Activated CD8-positive, alpha-beta memory T cell treated with anti-CD3 and anti-CD28 coated beads, Interleukin-2, amount 10 ng/mL, durations not matched to agents 7 days and 5 days (primary cell): ENCODE results near the gene DNAJC30. TPM values are rescaled to one million over a fixed set of nuclear protein-coding genes. Genes with fewer than 3 reads are reported as not detected.
A peak's percentile ranks its signal among the peaks of the same experiment; 100 is the strongest.
"Not testable (repeated sequence)": the region's sequence is repeated elsewhere in the genome, so short reads cannot be mapped to it uniquely, and the experiment has no call there.

Experiments used
- ATAC-seq: fragments of 150-1000 bp; cut with Tn5 transposase; one replicate; pipeline ENCODE4 v1.10.0; 2021; ENCODE audit warnings: moderate library complexity
- CTCF ChIA-PET: fragments of 350-600 bp; sonication (Branson Sonifier 250); formaldehyde crosslinking; loops from one replicate; lab custom pipeline; 2021; ENCODE audit warnings: antibody characterized with exemption; lab: Charles Lee
- DNase-seq: peaks from one replicate; pipeline ENCODE4 v3.0.0-alpha.2; 2020
- H3K27ac Mint-ChIP-seq: one replicate; pipeline ENCODE4 v1.8.0; 2021; ENCODE audit warnings: mild to moderate bottlenecking, mixed read lengths
- H3K27me3 Mint-ChIP-seq: one replicate; pipeline ENCODE4 v1.8.0; 2021; ENCODE audit warnings: mixed read lengths
- H3K36me3 Mint-ChIP-seq: one replicate; pipeline ENCODE4 v1.8.0; 2021; ENCODE audit warnings: mild to moderate bottlenecking, mixed read lengths
- H3K4me1 Mint-ChIP-seq: one replicate; pipeline ENCODE4 v1.8.0; 2021; ENCODE audit warnings: mixed read lengths
- H3K4me3 Mint-ChIP-seq: one replicate; pipeline ENCODE4 v1.8.0; 2021; ENCODE audit warnings: mild to moderate bottlenecking, moderate library complexity, mixed read lengths
- H3K9me3 Mint-ChIP-seq: one replicate; pipeline ENCODE4 v1.8.0; 2022; ENCODE audit warnings: low read depth, mixed read lengths
- total RNA-seq, 2 experiments: library from RNA; stranded (reverse); gene quantifications; one replicate each; pipeline ENCODE4 v1.2.3, GENCODE V29; 2021

DNAJC30 gene
- total RNA-seq, result 1 to 10 TPM; 7.0 to 9.0 TPM

DNA sequence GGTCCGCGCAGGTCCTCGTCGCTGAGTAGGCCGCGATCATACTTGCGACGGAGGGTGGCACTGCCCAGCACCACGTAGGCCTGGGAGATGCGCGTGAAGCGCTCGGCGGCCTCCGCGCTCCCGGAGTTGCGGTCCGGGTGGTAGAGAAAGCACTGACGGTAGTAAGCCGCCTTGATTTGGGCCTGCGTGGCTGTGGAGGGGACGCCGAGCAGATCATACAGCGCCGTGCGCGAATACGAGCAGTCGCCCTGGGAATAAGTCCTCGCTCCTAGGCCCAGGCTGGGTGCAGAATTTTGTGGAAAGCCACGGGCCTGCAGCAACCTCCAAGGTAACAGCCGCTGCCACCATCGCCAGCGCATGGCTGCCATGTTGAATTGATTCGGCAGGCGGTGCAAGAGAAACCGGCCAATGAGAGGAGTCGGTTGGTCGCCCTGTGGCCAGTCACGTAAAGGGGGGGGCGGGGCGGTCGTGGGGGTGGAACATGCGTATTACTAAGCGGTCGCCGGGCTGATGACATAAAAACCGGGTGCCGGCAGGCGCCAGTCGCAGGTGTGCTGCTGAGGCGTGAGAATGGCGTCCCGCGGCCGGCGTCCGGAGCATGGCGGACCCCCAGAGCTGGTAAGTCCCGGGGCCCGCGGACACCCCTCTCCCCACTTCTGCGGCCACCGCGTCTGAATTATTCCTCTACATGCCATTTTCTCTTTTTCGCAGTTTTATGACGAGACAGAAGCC, at the start of gene DNAJC30, which contains the start of gene BUD23:
Gene DNAJC30 (minus strand): TSS at position 398 of the 732 bp plus-strand sequence. CDS start 30 bp downstream, at position 368.
Gene BUD23 (plus strand): TSS at position 542 of the 732 bp plus-strand sequence. CDS start 29 bp downstream, at position 571.
- peak within 1 kb of the TSS; percentile 96 for H3K27ac Mint-ChIP-seq
- H3K36me3 Mint-ChIP-seq, result peaks cover 23% of the 10 kb centered on the region
- peak within 1 kb of the TSS; percentile 95 for H3K4me3 Mint-ChIP-seq
- ATAC-seq, result peak; percentile 97
- CTCF ChIA-PET, result no interaction called here
- H3K4me1 Mint-ChIP-seq, result peaks cover 39% of the 10 kb centered on the region
- no peaks in the 10 kb centered on the region for H3K27me3 Mint-ChIP-seq
- peak; percentile 98 for DNase-seq
- H3K9me3 Mint-ChIP-seq, result no peaks in the 10 kb centered on the region

DNA sequence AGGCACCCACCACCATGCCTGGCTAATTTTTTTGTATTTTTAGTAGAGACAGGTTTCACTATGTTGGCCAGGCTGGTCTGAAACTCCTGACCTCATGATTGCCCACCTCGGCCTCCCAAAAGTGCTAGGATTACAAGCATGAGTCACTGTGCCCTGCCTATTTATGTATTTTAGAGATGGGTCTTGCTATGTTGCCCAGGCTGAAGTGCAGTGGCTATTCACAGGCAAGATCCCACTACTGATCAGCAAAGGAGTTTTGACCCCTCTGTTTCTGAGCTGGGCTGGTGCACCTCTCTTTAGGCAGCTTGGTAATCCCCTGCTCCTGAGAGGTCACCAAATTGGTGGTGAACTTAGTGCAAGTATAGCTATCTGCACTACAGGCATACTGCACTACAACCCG, 49.1 kb upstream of the DNAJC30 start:
- Mint-ChIP-seq H3K27me3 (peaks cover 12% of the 10 kb centered on the region), H3K27ac (no peak overlapping the region), H3K9me3 (no peaks in the 10 kb centered on the region), H3K4me1 (peaks cover 15% of the 10 kb centered on the region), H3K4me3 (no peak overlapping the region), H3K36me3 (peaks cover 2% of the 10 kb centered on the region)
- ATAC-seq (no peak), DNase-seq (no peak)
- CTCF ChIA-PET, result interaction anchor here (0.9 to 8.9 kb wide), 3 partner anchors 13 to 126 kb away, joined by 3 to 147 read pairs (median 3); partner anchors contain the start of gene STX1A

DNA sequence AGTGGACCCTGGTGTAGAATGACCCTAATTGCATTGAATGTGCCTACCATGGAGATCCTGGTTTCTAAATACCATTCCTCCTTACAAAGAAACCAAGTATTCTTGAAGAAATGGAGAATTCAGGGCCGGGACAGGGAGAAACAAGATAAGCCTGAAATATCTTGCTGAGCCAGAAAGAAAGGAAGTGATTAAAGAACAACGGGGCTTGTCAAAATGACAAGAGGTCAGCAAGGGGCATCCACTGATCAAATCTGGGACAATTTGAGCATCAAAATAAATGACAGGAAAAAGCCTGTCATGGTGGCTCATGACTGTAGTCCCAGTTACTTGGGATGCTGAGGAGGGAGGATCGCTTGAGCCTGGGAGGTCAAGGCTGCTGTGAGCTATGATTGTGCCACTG, 47.2 kb upstream of the DNAJC30 start:
- CTCF ChIA-PET, result interaction anchor here (0.9 to 3.7 kb wide), 3 partner anchors 38 to 123 kb away, joined by 3 to 26 read pairs (median 3); no protein-coding TSS in a partner anchor

DNA sequence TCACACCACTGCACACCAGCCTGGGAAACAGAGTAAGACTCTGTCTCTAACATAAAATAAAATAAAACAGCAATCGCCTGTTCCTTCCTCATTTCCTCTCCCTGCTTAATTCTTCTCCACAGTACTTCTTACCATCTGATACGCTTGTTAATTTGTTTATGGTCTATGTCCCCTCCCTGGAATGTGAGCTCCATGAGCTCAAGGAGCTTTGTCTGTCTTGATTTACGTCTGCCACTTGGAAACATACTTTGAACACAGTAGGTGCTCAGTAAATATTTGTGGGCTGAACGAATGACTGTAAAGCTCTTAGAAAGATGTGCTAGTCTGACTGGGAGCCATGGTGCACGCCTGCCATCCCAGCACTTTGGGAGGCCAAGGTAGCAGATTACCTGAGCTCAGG, 45.3 kb upstream of the DNAJC30 start:
- H3K4me3 Mint-ChIP-seq, result no peak overlapping the region
- CTCF ChIA-PET, result interaction anchor here (1.9 to 3.7 kb wide), 2 partner anchors 10 to 121 kb away, joined by 5 to 26 read pairs; partner anchors contain the start of gene ABHD11
- no peak for ATAC-seq
- DNase-seq, result no peak
- no peak overlapping the region for H3K27ac Mint-ChIP-seq
- peaks cover 2% of the 10 kb centered on the region for H3K4me1 Mint-ChIP-seq
- H3K9me3 Mint-ChIP-seq, result no peaks in the 10 kb centered on the region
- H3K27me3 Mint-ChIP-seq, result peaks cover 16% of the 10 kb centered on the region
- no peaks in the 10 kb centered on the region for H3K36me3 Mint-ChIP-seq

More for the DNA sequence above, 47.2 kb upstream of the DNAJC30 start:
- Mint-ChIP-seq H3K27me3 (peaks cover 12% of the 10 kb centered on the region), H3K36me3 (no peaks in the 10 kb centered on the region), H3K9me3 (no peaks in the 10 kb centered on the region), H3K27ac (no peak overlapping the region), H3K4me1 (peaks cover 11% of the 10 kb centered on the region), H3K4me3 (no peak overlapping the region)
- no peak for ATAC-seq
- DNase-seq, result no peak

DNA sequence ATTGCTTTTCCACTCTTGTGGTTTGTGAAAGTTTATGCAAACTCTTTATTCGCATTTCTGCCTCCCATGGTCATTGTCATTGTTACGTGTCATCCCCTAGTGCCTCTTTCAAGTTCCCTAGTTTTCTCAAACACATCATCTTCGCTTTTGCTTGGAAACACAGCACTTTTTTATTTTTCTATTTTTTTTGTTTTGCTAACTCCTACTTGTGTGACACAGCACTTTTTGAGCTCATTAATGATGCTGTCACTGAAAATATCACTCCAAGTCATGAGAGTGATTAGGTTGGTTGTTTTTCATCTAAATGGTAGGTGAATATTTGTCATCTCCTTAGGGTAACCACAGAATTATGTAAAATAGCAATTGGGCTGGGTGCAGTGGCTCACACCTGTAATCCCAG, 44.7 kb upstream of the DNAJC30 start:
- CTCF ChIA-PET, result interaction anchor here (1.9 to 3.7 kb wide), 2 partner anchors 11 to 121 kb away, joined by 5 to 26 read pairs; partner anchors contain the start of gene ABHD11
- Mint-ChIP-seq H3K9me3 (no peaks in the 10 kb centered on the region), H3K4me1 (peaks cover 2% of the 10 kb centered on the region), H3K27me3 (peaks cover 16% of the 10 kb centered on the region), H3K36me3 (no peaks in the 10 kb centered on the region), H3K4me3 (no peak overlapping the region), H3K27ac (no peak overlapping the region)
- no peak for ATAC-seq
- DNase-seq, result no peak

DNA sequence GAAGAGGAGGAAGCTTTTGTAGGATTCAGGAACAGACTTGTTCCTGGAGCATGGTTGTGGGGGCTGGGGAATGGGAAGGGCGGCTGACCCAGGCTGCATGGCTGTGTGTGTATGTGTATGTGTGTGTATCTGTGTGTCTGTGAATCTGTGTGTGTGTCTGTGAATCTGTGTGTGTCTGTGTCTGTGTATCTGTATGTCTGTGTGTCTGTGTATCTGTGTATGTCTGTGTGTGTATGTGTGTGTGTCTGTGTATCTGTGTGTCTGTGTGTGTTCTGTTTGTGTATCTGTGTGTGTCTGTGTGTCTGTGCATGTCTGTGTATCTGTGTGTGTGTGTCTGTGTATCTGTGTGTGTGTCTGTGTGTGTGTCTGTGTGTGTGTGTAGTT, 42.8 kb upstream of the DNAJC30 start:
- no peak for DNase-seq
- peaks cover 2% of the 10 kb centered on the region for H3K4me1 Mint-ChIP-seq
- no peaks in the 10 kb centered on the region for H3K36me3 Mint-ChIP-seq
- no peaks in the 10 kb centered on the region for H3K9me3 Mint-ChIP-seq
- ATAC-seq, result peak; percentile 35
- H3K27me3 Mint-ChIP-seq, result peaks cover 24% of the 10 kb centered on the region
- CTCF ChIA-PET, result interaction anchor here (0.6 to 4.9 kb wide), 15 partner anchors 10 to 220 kb away, joined by 3 to 58 read pairs (median 5); partner anchors contain the start of gene ABHD11
- no peak overlapping the region for H3K4me3 Mint-ChIP-seq
- no peak overlapping the region for H3K27ac Mint-ChIP-seq

DNA sequence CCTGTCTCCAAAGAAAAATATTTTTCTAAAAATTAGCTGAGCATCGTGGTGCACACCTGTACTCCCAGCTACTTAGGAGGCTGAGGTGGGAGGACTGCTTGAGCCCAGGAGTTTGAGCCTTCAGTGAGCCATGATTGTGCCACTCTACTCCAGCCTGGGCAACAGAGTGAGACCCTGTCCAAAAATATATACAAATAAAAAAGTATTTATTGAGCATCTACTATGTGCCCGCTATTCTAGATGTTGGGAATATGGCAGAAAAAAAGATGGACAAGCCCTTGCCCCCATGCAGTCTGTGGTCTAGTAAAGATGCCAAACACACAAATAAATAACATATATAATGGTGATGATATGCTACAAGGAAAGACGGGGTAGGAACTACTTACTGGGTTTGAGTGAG, 40.6 kb upstream of the DNAJC30 start:
- Mint-ChIP-seq H3K4me3 (no peak overlapping the region), H3K9me3 (no peaks in the 10 kb centered on the region), H3K27me3 (peaks cover 29% of the 10 kb centered on the region), H3K4me1 (peaks cover 6% of the 10 kb centered on the region), H3K27ac (no peak overlapping the region), H3K36me3 (no peaks in the 10 kb centered on the region)
- DNase-seq (no peak), ATAC-seq (no peak)
- CTCF ChIA-PET, result interaction anchor here (0.7 to 4.9 kb wide), 4 partner anchors 12 to 117 kb away, joined by 3 to 58 read pairs (median 23); partner anchors contain the start of gene ABHD11

DNA sequence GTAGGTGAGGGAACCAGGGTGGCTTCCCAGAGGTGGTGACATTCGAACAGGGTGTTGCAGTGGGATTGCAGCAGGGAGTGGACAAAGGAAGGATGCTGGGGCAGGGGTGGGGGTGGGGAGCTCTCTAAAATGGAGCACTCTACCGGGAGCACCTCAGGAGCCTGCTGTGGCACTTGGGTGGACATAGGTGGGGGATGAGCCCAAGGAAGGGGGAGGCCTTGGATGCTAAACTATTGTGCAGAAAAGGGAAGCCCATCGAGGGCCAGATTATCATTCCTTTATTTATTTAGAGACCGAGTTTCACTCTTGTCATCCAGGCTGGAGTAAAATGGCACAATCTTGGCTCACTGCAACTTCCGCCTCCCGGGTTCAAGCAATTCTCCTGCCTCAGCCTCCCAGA, 39.5 kb upstream of the DNAJC30 start:
- CTCF ChIA-PET, result interaction anchor here (1.0 to 4.9 kb wide), 3 partner anchors 13 to 116 kb away, joined by 4 to 58 read pairs (median 42); partner anchors contain the start of gene ABHD11
- H3K27ac Mint-ChIP-seq, result no peak overlapping the region
- H3K4me3 Mint-ChIP-seq, result no peak overlapping the region
- ATAC-seq (no peak), DNase-seq (no peak)
- H3K36me3 Mint-ChIP-seq, result no peaks in the 10 kb centered on the region
- peaks cover 20% of the 10 kb centered on the region for H3K27me3 Mint-ChIP-seq
- peaks cover 15% of the 10 kb centered on the region for H3K4me1 Mint-ChIP-seq
- no peaks in the 10 kb centered on the region for H3K9me3 Mint-ChIP-seq

DNA sequence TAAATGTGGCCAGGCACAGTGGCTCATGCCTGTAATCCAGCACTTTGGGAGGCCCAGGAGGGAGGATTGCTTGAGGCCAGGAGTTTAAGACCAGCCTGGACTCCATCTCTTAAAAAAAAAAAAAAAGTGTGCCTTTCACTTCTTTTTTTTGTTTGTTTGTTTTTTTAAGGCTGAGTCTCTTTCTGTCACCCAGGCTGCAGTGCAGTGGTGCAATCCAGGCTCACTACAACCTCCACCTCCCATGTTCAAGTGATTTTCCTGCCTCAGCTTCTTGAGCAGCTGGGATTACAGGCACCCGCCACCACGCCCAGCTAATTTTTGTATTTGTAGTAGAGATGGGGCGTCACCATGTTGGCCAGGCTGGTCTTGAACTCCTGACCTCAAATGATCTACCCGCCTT, 38.9 kb upstream of the DNAJC30 start:
- H3K36me3 Mint-ChIP-seq, H3K9me3 Mint-ChIP-seq, DNase-seq, H3K27ac Mint-ChIP-seq, ATAC-seq, H3K4me3 Mint-ChIP-seq: not testable (repeated sequence)
- peaks cover 20% of the 10 kb centered on the region for H3K27me3 Mint-ChIP-seq
- CTCF ChIA-PET, result interaction anchor here (1.3 to 4.9 kb wide), 2 partner anchors 14 to 115 kb away, joined by 6 to 42 read pairs; partner anchors contain the start of gene ABHD11
- peaks cover 21% of the 10 kb centered on the region for H3K4me1 Mint-ChIP-seq

DNA sequence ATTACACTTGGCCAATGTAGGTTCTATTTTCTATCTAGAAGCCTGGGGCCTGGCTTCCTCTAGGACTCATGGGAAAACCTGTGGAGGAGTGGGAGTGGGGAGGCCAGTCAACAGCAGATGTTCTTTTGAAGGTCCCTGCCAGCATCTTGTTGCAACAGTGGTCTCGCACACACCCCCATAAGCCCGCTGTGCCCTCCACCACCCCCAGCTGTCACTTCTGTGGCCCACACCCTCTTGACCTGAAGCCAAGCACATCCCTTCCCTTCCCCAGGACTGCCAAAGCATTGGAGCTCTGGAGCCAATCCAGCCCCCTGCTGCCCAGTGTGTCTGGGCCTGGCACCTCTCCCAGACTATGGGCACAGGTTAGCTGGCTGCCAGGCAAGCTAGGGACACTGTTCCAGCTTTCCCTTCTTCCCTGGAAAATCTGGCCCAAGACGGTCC, 38.1 kb upstream of the DNAJC30 start:
- CTCF ChIA-PET, result interaction anchor here (1.3 to 4.9 kb wide), 2 partner anchors 15 to 114 kb away, joined by 6 to 42 read pairs; partner anchors contain the start of gene ABHD11
- Mint-ChIP-seq H3K4me1 (peaks cover 26% of the 10 kb centered on the region), H3K36me3 (no peaks in the 10 kb centered on the region), H3K27me3 (peaks cover 23% of the 10 kb centered on the region), H3K9me3 (no peaks in the 10 kb centered on the region), H3K27ac (no peak overlapping the region), H3K4me3 (no peak overlapping the region)
- ATAC-seq (no peak), DNase-seq (no peak)

DNA sequence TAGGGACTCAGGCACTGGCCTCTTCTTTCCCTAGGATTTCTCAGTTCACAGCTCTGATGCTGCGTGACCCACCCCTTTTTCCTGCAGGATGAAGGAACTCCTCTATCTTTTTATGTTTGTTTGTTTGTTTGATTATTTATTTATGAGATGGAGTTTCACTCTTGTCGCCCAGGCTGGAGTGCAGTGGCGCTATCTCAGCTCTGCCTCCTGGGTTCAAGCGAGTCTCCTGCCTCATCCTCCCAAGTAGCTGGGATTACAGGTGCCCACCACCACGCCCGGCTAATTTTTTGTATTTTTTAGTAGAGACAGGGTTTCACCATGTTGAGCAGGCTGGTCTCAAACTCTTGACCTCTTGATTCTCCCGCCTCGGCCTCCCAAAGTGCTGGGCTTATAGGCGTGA, 37.2 kb upstream of the DNAJC30 start:
- Mint-ChIP-seq H3K4me1 (peaks cover 33% of the 10 kb centered on the region), H3K27me3 (peaks cover 28% of the 10 kb centered on the region), H3K4me3 (peak overlapping the region; percentile 48)
- not testable (repeated sequence) for H3K27ac Mint-ChIP-seq, H3K9me3 Mint-ChIP-seq, ATAC-seq, H3K36me3 Mint-ChIP-seq, DNase-seq
- CTCF ChIA-PET, result interaction anchor here (1.2 to 2.1 kb wide), 4 partner anchors 12 to 113 kb away, joined by 3 to 9 read pairs (median 4); no protein-coding TSS in a partner anchor

DNA sequence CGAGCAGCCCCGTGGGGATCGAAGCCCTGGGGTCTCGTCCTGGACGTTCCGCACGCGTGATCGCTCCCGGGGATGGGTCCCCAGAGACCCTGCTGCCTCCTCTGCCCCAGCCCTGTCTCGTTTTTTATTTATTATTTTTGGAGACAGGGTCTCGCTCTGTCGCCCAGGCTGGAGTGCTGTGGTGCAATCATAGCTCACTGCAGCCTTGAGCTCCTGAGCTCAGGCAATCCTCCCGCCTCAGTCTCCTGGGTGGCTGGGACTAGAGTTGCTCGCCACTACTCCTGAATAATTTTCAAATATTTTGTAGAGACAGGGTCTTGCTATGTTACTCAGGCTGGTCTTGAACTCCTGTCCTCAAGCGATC, 36.5 kb upstream of the DNAJC30 start:
- H3K27me3 Mint-ChIP-seq, result peaks cover 26% of the 10 kb centered on the region
- H3K27ac Mint-ChIP-seq, result no peak overlapping the region
- ATAC-seq (no peak), DNase-seq (no peak)
- CTCF ChIA-PET, result interaction anchor here (0.9 to 2.1 kb wide), 6 partner anchors 12 to 113 kb away, joined by 3 to 9 read pairs (median 4); partner anchors contain the start of gene ABHD11
- H3K9me3 Mint-ChIP-seq, result no peaks in the 10 kb centered on the region
- peak overlapping the region; percentile 48 for H3K4me3 Mint-ChIP-seq
- H3K4me1 Mint-ChIP-seq, result peaks cover 33% of the 10 kb centered on the region
- no peaks in the 10 kb centered on the region for H3K36me3 Mint-ChIP-seq
